Posterior vena cava (tissue), 2 donors: ENCODE results near the gene SPAG5. TPM values are rescaled to one million over a fixed set of nuclear protein-coding genes. Genes with fewer than 3 reads are reported as not detected.

ENCODE experiments used
- DNase-seq: peaks from one replicate; pipeline ENCODE4 v3.0.0-alpha.2; 2020; ENCODE audit warnings: low spot score
- intact Hi-C, 2 donors: fragments of 100-400 bp; cut with DNase I; formaldehyde crosslinking; loops; one replicate each; pipeline versions ENCODE4 v1.14.1 to v1.14.2; 2022 to 2023
- total RNA-seq, 2 donors: library from RNA; stranded (reverse); fragmentation: NEBNext Ultra II Directional; extraction: Animal tissue kit (Norgen Biotek cat#: 25700); gene quantifications; one replicate each; pipeline ENCODE4 v1.2.1, GENCODE V29; 2021
- donor health status: DM: yes; HTN: yes; CAD: no.
- donor health status: DM: yes; HTN: yes; CAD: no.

SPAG5 gene
- total RNA-seq, 2 donors from 2014 or later, result 1.8 to 1.9 TPM

GRCh38 chr17:28575126-28575795 is 23.6 kb downstream of the SPAG5 start:
- DNase-seq, result no peak
- intact Hi-C loops, result no loop called here

DNA sequence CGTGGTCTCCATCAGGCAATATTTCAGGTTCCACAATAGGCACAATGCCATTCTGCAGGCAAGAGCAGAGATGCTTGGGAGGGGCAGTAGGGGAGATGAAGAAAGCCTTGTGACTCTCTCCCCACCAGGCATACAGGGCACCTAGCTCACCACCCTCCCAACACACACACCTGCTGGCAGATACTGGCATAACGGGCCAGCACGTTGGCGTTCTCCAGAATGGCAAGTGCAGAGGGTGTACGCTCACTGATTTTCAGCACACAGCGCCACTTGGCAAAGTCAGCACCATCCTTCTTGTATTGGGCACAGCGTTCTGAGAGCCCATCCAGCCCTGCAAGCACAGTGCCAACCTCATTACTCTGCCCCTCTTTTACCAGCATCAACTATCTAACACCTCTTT is 24.3 kb downstream of the SPAG5 start:
- intact Hi-C loops, result no loop called here
- DNase-seq, result no peak

- DNase-seq, result no peak
These were observed 24.8 kb downstream of the SPAG5 start for GRCh38 chr17:28573966-28574480.

GRCh38 chr17:28573521-28573920 is 25.3 kb downstream of the SPAG5 start:
- DNase-seq, result no peak
- intact Hi-C loops, result no loop called here

More at GRCh38 chr17:28573966-28574480, 24.8 kb downstream of the SPAG5 start:
- intact Hi-C loops, result no loop called here

DNA sequence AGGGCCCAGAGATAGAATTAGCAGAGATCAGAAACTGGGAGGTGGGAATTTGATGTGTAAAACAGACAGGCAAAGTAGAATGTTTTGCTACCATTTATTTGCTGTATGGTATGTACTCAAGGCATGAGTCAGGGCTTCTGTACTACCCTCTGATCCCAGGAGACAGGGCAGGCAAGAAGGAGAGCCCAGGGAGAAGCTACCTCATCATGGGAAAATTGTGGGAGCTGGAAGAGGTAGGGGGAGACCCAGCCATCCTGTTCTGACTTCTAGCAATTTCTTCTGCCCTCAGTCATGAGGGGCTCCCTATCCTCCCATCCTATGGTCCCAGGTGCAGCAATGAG is 25.8 kb downstream of the SPAG5 start:
- DNase-seq, result no peak
- intact Hi-C loops, result no loop called here

DNA sequence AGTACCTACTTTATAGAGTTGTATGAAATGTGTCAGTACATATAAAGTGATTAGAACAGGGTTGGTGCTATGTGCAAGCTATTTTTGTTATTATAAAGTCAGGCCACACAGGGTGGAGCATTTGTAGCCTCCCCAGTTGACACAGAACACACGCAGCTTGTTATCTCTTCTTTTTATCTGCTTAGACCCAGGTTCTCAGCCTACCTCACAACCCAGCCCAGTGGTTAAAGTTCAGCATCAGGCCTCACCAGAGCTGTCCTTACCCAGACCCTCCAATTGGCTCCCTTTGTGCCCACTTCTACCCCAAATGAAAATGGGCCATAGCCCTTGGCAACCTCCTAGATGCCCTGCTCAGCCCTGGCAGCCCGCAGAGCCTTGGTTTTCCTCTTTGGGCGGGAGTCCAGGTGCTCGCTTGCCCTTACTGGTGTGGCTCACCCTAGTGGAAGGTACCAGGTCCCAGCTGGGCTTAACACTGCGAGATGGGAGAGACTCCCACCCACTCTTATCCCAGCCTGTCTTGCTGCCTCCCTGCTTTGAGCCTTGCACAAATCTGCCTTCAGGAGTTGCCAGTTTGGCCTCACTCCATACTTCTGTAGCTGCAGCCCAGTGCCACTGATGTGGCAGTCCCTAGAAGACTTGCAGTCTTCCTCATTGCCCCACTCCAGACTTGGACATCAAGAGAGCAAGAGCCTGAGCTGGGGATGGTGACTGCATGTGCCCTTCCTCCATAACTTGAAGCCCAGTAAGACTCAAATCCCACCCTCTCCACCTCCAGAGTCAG is 26.4 kb downstream of the SPAG5 start:
- intact Hi-C loops, result no loop called here
- DNase-seq, result no peak

DNA sequence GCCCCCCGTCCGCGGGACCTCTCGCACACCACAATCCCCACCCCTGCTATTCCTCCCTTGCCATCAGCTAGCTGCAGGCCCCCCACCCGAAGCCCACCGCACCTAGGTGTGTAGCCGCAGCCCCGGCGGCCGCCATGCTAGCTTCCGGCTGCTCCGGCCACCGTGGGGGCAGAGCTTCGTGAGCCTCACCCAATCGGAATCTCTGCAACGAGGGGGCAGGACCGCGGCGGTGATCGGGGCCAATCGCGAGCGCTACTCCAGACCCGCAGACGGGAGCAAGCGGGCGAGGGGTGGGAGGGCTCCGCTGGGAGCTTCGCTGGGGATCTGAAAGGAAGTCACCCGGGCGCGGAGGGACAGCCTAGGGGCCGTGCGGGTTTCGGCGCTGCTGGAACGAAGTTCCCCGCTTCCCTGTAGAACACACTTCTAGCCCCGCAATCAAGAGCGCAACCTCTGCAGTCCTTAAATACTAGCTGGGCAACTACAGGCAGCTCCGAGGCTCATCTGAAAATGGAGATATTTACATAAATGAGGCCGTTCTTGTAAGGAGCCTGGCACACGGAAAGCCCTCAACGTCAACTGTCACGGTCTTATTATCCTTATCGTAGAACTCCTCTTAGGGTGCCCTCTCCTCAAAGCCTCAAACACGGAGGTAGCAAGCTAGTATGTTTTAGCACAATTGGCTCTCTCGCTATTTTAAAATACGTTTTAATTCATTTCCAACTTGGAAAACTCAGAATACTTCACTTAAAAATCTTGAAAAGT is 27.3 kb downstream of the SPAG5 start, which contains the start of gene PIGS:
Gene PIGS, minus strand, starts transcription at position 164 of the 762 bp plus-strand sequence. Its CDS starts 28 bp downstream, at position 136.
- intact Hi-C loops, result no loop called here

GRCh38 chr17:28570716-28571360 is 28.0 kb downstream of the SPAG5 start:
- no peak for DNase-seq
- intact Hi-C loops, result no loop called here

More for the DNA sequence above, 27.3 kb downstream of the SPAG5 start, which contains the start of gene PIGS:
- peak; percentile 98 for DNase-seq

DNA sequence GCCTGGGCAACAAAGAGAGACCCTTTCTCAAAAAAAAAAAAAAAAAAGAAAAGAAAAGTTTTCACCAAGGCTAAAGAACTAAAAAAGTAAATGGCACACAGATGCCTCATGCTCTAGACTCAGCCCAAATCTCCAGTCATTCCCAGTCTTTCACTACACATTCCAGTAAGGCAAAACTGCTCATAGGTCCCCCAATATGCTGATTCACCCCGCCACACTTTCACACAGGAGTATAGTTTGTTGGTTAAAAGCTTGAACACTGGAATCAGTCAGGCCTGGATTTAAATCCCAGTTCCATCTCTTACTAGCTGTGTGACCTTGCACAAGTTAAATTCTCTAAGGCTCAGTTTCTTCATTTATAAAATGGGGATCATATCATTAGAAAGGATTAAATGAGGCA is 29.4 kb downstream of the SPAG5 start:
- intact Hi-C loops, result loop anchor here in 1 of 2 donors (5.0 kb wide), 1 partner anchor 942 kb away; no protein-coding TSS in a partner anchor
- DNase-seq, result no peak

GRCh38 chr17:28567604-28568003 is 31.2 kb downstream of the SPAG5 start:
- no peak for DNase-seq
- intact Hi-C loops, result loop anchor here in 1 of 2 donors (5.0 kb wide), 1 partner anchor 940 kb away; no protein-coding TSS in a partner anchor

GRCh38 chr17:28563475-28563874 is 35.4 kb downstream of the SPAG5 start:
- intact Hi-C loops, result no loop called here
- DNase-seq, result no peak

DNA sequence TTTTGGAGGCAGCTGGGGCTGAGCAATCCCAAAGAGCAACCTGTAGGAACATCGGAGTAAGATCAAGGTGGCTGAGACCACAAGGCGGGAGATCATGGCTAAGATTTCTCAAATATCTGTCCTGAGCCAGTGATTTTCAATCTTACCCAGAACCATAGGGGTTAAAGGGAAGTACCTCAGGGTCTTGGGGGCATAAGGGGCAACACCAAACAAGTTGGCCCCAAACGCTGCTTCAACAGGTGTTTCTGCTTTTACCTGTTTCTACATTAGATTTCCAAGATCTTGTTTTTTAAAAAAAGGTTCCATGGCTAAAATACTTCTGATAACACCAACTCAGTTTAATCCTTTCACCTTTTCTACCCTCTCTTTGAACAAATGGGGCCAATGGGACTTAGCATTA is 43.8 kb downstream of the SPAG5 start:
- DNase-seq, result no peak
- intact Hi-C loops, result no loop called here

DNA sequence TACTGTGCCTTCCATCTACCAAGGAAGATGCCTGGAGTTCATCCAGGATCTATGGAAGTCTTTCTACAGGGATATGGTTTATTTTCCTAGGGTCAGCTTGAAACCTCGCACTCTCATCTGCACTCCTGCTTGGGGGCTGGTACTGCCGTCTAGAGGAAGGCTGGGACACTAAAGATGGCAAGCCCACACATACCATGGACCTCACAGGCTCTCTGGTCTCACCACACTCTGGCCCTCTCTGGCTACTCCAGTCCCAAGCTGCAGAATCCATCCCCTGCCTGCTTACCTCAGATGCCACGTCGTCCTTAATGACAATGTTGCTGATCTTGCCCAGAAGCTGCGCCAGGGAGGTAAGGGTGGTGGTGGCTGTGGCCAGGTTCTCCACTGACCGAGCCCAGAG is 44.3 kb downstream of the SPAG5 start:
- intact Hi-C loops, result no loop called here
- peak; percentile 22 for DNase-seq

DNA sequence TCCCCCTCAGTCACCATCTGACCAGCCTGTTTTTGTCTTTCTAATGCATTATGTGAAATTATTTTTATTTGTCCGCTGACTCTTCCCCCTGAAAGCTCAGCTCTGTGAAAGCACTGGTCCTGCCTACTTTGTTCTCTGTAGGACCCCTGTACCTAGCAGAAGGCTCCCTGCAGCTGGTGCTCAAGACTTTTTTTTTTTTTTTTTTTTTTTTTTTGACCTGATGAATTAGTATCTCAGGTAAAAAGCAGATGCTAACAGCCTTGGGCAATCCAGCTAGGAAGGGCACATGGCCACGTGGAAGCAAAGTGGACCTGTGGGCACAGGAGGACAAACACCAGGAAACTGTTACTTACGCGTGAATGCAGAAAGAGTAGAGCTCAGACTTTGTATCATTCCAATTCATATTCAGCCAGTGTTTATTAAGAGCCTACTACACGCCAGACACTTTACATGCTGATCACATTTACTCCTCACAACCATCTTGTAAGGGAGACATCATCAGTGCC is 45.8 kb downstream of the SPAG5 start:
- intact Hi-C loops, result no loop called here
- peak; percentile 14 for DNase-seq

DNA sequence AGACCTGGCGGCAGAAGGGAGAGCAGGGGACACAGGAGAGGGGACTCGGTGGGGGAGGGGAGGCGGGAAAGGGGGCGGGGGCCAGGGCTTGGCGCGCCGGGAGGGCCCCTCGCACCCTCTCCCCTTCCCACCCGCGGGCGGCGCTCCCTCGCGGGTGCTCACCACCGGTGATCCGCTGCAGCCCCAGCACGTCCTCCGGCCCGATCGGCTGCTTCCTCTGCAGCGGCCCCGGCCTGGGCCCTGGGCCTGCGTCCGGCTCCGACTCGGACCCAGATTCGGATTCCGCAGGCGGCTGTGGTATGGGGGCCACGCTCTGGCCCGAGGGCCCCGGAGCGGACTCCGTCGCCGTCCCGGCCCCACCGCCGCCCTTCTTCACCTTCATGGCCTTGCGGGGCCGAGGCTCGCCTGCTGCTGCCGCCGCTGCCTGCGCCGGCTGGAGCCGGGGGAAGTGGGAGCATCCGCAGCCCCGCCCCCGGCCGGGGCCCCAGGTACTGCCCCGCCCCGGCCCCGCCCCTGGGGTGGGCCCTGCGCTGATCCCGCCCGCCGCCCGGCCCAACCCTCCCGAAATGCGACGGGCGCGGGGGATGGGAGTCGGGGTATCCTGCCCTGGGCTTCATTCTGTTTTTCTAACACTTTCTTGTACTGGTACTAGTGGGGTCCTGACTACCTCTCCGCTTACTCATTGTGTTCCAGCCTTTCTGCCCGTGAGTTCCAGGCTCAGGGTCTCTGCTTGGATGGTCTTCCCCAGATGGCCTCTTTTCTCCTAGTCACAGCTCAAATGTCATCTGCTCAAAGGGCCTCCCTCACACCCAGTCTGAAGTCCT is 46.4 kb downstream of the SPAG5 start, which contains the start of gene UNC119:
Gene UNC119, minus strand, starts transcription at position 449 of the 824 bp plus-strand sequence. Its CDS starts 67 bp downstream, at position 382.
- DNase-seq, result peak; percentile 91
- intact Hi-C loops, result no loop called here

DNA sequence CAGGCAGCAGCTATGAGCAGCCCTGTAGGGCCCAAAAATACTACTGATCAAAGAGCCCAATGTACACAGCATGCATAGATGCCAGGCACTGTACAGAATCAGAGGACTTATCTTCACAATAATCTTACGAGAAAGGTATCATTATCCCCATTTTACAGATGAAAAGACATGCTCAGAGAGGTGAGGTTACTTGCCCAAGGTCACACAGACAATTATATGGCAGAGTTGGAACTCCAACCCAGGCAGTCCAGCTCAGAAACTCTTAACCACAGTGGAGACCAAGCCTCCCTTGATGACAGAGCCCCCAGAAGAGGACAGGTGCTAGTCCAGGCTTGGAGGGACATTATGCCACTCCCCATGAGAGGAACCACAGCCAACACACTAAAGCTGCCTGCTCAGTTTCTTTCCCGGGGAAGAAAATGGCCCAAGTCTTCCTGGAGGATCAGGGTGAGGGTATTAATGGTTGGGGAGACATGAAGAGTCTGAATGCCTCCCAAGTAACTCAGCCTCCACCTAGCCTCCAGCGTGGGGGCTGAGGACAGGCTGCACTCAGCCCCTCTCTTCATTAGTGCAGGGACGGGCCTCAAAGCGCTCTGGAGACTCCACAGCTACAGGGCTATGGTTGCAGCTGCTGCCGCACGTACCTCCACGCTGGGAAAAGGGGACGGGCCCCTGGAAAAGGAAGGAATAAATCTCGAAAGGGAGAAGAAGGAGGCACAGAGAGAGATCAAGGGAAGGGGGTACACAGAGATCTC is 47.2 kb downstream of the SPAG5 start:
- DNase-seq, result peak; percentile 66
- intact Hi-C loops, result no loop called here

DNA sequence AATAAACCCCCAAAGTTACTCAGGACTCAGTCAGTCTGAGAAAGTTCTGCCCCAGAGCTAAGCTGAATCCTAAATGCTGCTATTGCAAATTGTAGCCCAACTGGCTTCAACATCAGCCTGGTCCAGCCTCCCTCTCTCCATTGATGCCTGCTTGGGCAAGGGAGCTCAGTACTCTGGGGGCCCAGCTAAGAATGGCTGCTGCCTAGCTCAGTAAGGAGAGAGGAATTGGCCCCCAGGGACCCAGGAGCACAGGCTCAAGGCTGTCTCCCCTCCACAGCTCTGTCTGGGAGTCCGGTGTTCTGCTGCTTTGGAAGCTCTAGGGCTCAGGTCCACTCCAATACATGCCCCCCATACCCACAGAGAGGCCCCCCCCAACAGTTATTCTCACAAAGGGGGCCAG is 48.0 kb downstream of the SPAG5 start:
- intact Hi-C loops, result no loop called here
- DNase-seq, result peak; percentile 62
